ENCODE measurements around the gene HAO1.

Gene HAO1

DNA sequence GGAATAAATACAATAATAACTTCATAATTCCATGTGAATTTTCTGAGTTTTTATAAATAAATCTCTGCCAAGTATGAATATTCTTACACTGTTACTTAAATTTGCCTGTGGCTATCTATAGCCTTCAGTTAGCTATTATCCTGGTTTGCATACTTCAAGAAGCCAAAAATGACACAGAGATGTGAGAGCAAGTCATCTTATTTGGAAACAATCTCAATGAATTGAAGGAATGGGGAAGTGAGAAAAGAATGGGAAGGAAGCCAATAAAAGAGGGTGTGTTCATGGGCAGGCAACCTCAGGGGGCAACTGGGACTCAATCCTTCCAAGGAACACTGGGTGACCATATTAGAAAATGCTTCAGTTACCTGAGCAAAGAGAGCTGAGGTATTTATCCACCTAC, 9.9 kb downstream of the HAO1 start:
- no peak for DNase-seq (ENCODE audit: low read depth in 3 of 3, low spot score in 1 of 3)

DNA sequence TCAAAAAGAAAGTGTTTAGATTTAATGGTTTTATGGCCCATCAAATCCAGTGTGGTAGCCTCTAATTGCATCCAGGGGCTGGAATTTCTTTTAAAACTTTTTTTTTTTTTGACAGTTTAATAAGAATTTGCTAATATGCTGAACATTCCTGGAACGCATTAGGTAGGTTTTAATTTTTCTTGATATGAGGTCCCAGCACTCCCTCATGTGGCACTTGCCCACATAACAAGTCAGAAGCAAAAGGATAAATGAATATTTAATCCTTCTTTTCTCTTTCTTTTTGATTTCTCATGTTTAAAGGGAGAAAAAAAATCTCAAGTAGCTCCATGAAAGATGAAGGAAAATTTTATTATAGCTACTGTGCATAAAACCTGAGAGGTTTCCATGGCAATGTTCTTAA, 13.5 kb downstream of the HAO1 start:
- no peak for DNase-seq (ENCODE audit: low read depth in 3 of 3, low spot score in 1 of 3)

DNA sequence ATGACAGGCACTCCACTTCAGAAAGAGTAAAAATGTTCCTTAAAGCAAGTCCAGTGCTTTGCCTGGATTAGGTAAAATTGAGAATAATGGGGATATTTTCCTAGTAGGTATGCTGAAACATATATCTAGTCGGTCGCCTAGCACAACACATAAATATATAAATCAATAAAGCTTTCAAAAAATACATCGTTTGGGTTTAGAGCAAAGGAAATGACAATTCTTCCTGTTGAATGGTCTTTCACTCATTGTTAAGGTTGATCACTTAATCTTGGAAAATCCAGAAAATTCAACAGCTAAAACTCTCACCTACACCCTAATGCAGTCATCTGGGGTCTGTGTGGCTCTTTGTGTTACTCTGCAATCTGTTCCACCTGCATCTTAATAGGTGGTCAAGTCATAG, 13.9 kb downstream of the HAO1 start:
- DNase-seq (ENCODE audit: low read depth in 3 of 3, low spot score in 1 of 3): no peak

DNA sequence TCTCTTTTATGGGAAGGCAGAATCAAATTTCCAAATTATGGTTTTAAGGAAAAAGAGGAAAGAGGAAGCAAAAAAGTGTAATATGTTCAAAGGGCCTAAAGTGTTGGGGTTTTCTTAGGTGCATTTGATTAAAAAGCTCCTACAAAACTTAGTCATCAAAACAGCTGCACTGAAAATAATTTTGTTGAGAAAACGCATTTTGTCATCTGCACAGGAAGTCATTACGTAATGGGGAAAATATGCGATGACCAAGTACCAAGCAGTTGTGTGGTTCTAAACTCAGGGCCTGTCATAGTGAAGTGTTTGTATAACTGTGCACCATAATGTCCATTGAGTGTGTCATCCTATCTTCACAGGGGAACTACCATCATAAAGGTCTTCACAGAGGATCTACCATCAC, 15.6 kb downstream of the HAO1 start:
- no peak for DNase-seq (ENCODE audit: low read depth in 3 of 3, low spot score in 1 of 3)

DNA sequence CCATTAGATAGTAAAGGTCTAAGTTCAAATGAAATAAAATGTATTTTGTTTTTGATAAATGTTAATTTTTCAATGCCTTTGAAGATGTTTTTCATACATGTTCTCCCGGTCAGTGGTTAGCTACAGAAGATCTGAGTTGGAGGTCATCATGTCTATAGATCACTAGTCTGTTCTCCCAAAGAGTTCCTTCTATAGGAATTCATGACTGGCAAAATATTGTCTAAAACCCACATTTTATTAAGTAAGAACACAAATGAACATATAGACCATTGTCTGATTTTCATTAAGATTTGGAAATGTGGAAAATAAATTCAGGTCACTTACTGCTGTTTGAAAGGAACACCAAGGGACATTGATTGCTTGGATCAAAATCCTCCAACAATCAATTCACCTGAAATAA, 23.6 kb downstream of the HAO1 start:
- no peak for DNase-seq (ENCODE audit: low read depth in 3 of 3, low spot score in 1 of 3)

DNA sequence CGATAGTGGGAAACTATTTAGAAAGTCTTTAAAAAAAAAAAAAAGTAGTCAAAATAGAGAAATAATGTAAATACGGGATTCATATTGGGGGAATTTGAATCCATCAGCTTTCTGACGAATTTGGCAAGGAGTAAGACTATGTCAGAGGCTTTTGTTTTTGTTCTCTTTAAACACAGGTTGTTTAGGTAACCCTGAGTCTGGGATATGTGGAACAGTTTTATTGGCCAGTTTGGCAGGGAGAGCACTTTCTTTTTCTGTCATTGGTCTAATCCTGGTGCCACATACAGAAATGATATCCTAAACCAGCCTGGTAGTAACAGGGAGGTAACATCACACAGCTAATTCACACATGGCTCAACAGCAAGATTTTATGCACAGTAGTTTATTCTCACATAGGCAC, 27.7 kb downstream of the HAO1 start:
- DNase-seq (ENCODE audit: low read depth in 3 of 3, low spot score in 1 of 3): no peak

DNA sequence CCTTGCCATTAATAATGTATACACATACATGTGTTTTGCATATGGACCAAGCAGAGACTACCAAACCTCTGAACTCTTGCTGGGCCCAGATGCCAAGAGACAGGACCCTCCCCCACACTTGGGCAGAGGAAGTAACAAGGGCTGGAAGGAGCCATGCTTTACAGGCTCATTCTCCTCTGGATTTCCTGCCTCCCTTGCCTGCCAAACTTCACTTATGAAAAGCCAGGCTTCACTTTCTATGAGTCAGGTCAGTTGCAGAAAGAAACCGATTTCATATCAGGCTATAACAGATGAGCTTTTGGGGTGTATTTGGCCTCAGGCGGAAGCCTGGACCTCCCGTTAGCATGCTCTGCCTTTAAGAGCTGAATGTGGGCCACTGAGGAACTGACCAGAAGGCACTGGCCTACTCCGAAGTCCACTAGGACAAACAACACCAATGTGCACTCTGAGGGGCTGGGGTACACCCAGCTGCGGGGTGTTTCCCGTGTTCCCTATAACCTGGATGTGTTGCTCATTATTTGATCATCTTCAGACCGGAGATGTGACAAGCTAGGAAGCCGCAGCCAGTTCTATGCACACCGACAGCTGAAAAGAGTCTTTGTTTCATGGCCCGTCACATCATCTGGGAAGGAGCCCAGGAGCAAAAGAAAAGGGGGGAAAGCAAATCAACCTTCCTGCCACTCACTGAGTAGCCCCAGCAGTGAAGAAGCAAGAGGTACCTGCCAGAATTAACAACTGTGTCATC, 28.5 kb downstream of the HAO1 start:
- DNase-seq (ENCODE audit: low read depth in 3 of 3, low spot score in 1 of 3): no peak

DNA sequence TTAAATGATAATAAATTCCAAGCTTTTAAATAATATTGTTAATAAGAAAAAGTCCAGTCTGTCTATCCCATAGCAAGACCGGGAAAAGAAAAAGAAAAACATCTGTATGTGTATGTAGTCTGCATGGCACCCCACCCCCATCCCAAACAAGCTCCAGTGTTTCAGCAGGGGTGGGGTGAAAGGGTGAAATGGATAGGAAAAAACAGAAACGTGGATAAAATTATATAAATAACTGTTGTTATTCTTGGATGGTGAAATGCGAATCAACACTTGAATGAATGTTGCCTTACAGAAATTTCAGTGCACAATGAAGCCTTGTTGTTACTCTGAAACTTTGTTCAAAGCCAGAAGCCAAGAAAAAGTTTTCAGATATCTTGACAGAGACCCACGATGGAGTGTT, 31.4 kb downstream of the HAO1 start:
- DNase-seq (ENCODE audit: low read depth in 3 of 3, low spot score in 1 of 3): no peak

DNA sequence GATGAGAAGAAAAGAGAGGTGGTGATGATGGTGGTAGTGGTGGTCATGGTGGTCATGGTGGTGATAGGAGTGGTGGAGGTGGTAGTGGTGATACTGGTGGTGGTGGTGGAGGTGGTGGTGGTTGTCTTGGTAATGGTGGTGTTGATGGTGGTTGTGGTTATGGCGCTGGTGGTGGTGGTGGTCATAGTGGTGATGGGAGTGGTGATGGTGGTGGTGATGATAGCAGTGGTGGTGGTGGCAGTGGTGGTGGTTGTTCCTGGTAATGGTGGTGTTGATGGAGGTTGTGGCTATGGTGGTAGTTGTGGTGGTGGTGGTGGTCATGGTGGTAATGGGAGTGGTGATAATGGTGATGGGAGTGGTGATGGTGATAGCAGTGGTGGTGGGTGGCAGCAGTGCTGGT, 36.8 kb downstream of the HAO1 start:
- no peak for DNase-seq (ENCODE audit: low read depth in 3 of 3, low spot score in 1 of 3)

DNA sequence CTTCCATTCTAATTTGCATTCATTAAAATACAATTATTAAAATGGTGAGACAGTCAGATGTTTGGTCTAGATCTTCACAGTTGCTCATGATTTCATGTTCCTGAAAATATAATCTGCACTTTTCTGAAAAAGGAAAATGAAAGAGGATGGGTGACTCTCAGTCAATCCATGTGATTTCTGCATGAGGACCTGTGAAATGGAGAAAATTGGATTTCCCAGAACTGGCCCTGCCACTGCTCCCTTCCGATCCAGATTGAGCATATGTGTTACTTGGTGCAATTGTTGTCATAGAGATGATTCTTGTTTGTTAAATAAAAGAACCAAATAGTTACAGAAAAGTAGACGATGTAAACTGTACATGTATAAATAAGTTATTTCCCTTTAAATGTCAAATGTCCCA, 37.4 kb downstream of the HAO1 start:
- DNase-seq (ENCODE audit: low read depth in 3 of 3, low spot score in 1 of 3): no peak

DNA sequence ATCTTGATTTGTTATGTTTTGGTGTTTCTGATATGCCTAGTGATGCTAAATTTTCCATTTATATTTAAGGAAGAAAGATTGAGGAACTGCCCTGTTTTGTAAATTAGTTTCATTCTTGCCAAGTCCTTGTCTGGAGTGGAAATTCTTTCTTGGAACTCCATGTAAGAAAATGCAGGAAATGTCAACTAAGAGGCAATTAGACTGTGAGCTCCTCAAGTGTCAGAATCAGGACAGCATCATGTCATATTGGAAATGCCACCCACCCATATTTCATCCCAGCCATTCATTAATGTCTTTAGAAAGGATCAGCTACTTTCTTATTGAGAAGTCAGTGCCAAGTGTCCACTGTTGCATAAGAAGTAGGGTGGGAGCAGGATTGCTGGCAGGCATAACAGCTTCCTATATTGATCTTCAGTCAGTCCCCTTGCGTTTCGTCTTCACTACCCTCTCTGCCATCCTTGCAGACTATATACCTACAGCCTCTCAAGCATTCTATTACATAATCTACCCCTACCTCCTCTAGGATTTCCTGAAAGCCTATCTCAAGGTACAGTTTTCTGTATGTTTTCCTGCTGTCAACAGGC, 42.4 kb downstream of the HAO1 start:
- DNase-seq (ENCODE audit: low read depth in 3 of 3, low spot score in 1 of 3): no peak

DNA sequence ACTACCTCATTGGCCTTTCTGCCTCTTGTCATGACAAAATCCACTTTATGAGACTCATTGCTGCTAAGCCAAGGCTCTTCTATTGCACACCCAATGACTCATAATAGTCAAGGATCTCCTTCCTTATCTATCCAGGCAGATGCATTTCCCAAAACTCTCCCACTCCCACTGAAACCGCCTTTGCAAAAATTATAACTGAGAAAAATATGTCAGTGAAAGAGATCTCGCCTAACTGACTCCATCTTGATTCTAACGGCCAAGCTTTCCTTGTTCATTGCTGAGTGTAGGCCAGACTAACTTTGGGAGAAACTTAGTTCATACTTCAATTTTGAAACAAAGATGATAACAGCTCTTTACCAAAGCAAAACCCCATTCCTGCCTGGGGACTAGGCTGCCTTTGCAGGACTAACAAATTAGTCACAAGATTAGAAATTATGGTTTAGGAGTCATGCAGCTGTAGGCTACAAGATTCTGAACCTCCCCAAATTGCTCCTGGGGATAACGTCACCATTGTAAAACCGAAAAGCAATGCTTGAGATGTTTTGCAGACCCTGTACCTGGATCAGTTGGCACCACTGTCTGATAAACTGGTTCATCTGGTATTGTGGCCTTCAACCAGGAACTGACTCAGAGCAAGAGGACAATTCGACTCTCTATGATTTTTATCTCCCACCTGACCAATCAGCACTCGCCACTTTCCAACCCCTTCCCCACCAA, 47.1 kb downstream of the HAO1 start:
- no peak for DNase-seq (ENCODE audit: low read depth in 3 of 3, low spot score in 1 of 3)

DNA sequence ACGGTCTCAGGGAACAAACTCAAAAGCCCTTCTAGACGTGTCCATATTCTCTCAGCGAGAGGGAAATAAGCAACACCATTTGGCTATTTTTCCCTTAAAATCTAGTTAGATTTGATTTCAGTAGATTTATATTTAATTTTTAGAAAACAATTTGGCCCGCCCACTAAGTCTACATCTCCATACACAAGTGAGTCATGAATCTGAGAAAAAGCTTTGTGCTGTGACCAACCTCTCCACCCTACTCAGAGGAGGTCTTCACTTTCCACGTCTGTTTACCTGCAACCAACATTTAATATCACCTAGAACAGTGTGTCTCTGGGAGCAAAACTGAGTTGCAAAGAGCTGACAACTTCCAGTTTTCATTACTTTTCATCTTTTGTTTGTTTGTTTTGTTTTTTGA, 48.6 kb downstream of the HAO1 start:
- no peak for DNase-seq (ENCODE audit: low read depth in 3 of 3, low spot score in 1 of 3)

DNA sequence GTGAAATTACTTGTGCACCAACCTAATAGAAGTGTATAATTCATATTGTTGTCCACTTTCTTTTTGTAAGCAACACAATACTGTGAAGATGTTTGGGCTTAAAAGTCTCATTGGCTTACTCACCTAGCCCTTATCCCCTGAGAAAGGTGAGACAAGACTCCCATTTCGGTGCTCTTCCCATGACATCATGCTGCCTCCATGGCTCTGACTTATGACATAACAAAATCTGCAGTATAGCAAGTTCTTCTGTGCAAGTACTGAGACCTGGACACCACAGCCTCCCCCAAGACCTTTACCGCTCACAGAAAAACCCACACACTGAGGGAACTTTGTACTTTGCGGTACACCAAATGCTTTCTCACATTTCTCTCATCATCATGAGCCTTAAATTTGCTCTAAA, 50.5 kb downstream of the HAO1 start:
- DNase-seq (ENCODE audit: low read depth in 3 of 3, low spot score in 1 of 3): no peak

DNA sequence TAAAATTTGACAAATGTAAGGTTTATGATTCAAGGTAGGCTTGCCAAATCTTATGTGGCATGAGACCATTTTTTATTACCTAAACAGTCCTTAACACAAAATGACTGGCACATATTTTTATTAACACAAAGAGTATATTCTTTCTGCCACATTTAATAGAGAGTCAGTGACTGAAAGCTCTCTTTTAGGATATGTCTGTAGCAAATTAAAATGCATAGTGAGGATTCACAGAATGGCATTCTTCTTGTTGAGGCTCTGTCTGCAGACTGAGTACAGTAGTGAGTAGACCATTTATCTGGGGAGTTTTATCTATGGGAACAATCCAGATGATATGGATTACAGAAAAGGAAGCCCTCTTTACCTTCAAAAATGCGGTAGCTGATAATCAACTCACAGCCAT, 56.5 kb downstream of the HAO1 start:
- no peak for DNase-seq (ENCODE audit: low read depth in 3 of 3, low spot score in 1 of 3)

DNA sequence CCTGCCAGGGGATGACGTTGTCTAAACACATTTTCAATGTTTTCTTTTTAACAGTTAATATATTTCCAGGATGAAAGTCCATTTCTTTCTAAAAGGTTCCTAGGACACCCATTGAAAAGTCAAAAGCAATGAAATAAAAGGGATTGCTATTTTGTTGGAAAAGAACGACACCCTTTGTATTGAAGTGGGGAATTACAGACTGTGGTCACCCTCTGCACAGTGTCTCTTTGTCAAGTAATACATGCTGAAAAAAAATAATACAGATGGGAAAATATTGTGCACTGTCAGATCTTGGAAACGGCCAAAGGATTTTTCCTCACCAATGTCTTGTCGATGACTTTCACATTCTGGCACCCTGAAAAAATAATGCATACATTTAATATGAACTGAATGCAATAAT, 56.9 kb downstream of the HAO1 start:
- DNase-seq (ENCODE audit: low read depth in 3 of 3, low spot score in 1 of 3): no peak

DNA sequence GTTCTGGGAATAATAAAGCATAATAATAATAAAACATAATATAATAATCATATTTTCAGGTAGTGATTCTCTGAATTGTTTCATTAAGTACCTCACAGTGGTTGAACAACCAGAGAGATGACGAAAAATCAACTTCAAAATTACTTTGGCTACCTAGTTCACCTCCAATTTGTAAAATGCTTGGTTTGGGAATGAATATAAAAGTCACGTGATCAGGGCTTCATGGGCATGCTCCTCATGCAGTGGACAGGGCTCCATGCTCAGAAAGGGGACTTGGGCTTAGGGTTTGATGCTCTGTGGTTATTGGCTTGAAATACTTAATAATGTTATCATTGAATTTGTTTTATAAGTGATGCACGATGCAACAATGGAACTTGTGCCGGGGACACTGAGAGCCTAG, 58.2 kb downstream of the HAO1 start:
- DNase-seq (ENCODE audit: low read depth in 3 of 3, low spot score in 1 of 3): no peak

DNA sequence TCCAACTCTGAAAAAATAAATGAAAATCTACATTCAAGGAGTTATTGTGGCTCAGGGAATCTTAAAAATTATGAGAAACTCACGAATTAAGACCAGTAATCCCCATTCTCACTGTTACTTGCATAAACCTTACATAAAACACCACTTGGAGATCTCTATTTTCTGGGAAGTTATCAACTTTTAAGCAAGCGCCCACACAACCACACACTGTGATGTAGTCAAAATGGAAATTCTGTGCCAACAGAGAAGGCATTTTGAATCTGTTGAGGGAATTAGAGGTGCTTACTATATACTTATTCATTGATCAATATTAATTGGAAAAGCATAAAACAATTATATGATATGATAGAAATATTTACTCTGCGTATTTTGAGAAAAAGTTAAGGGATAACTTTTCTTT, 58.7 kb downstream of the HAO1 start:
- DNase-seq (ENCODE audit: low read depth in 3 of 3, low spot score in 1 of 3): no peak

DNA sequence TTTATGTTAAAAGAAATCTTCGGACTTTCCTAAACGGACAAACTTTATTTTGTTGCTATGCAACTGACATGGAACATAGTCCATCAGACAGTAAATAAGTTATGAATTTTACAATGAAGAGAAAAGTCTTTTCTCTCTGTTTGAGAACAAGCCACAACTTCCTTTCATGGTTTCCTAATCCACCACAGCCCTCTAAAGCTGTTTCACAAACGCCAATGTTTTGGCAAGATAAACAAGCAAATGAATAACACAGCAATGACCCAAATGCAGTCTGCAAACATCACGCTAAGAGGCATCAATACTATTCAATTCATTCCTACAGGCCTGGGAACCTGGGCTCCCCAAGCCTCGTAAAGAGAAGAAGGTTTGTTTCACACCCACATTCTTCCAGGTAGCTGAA, 60.4 kb downstream of the HAO1 start:
- DNase-seq (ENCODE audit: low read depth in 3 of 3, low spot score in 1 of 3): no peak

DNA sequence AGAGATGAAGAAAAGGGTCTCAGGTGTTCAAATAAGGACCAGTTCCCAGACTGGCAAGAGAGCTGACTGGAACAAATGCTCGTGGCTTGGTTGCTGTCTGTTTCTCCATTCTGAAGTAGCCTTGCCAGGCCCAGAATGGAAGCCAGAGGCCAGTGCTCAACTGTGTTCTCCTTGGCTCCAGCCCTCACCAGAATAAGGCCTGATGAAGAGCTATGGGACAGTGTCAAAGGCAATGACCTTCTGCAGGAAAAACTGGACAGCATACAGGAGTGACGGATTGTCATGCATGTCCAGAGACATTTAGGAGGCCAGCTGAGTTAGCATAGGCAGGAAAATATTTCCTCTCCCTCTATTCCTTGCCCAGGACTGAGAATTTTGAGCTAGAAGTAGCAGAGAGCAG, 72.2 kb downstream of the HAO1 start:
- no peak for DNase-seq (ENCODE audit: low read depth in 3 of 3, low spot score in 1 of 3)

DNA sequence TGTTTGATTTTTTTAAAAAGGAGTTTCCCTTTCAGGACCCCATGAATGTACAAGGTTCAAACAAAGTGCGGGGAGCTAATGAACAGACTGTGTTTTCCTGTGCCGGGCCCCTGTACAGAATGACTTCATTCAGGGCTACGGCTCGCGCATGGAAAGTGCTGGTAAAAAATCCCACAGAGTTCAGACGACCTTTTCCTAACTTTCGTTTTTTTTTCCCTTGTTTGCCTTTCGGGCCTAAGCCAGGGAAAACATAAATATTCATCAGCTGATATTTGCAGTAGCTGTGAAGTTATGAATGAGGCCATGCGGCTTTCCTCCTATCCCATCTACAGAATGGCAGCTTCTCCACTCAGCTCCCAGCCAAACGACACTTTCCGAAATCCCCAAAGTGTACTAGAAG, 74.0 kb downstream of the HAO1 start:
- no peak for DNase-seq (ENCODE audit: low read depth in 3 of 3, low spot score in 1 of 3)

DNA sequence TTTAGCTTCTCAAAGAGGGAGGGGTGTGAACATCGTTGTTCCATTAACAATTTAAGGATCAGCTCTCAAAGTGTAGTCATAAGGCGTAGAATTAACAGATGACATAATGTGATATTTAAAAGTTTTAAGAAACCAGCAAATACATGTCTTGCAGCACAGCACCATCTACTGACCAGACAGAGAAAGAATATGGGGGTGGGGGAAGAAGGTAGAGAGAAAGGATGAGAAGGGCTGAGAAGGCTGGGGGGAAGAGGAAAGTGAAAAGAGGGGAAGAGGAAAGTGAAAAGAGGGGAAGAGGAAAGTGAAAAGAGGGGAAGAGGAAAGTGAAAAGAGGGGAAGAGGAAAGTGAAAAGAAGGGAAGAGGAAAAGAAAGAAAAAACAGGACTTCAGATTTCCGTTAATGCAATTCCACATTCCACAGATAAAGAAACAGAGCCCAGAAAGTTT, 80.9 kb downstream of the HAO1 start:
- DNase-seq (ENCODE audit: low read depth in 3 of 3, low spot score in 1 of 3): no peak
